ENCODE measurements around the gene LRRC18.

The LRRC18 gene

GRCh38 chr10:48939790-48940325, at the start of gene LRRC18:
TSS of gene LRRC18 (minus strand) at chr10:48939840. CDS start at chr10:48914155, 25,685 bp downstream.
- FAIRE-seq (peak; percentile 23), DNase-seq (ENCODE audit: low spot score) (no peak)

GRCh38 chr10:48985621-48986158, 46.0 kb upstream of the LRRC18 start:
- FAIRE-seq = no peak
- DNase-seq (ENCODE audit: low spot score) = no peak

GRCh38 chr10:48983648-48984351, 44.2 kb upstream of the LRRC18 start:
- FAIRE-seq (no peak), DNase-seq (ENCODE audit: low spot score) (no peak)

- DNase-seq (ENCODE audit: low spot score) (no peak), FAIRE-seq (no peak)
Measured at GRCh38 chr10:48982584-48982983, 42.9 kb upstream of the LRRC18 start.

- DNase-seq (ENCODE audit: low spot score) (peak; percentile 73), FAIRE-seq (no peak)
Measured at GRCh38 chr10:48981310-48981907, 41.8 kb upstream of the LRRC18 start.

GRCh38 chr10:48978318-48978717, 38.7 kb upstream of the LRRC18 start:
- no peak for DNase-seq (ENCODE audit: low spot score)
- FAIRE-seq = no peak

GRCh38 chr10:48976196-48976595, 36.6 kb upstream of the LRRC18 start:
- DNase-seq (ENCODE audit: low spot score) = no peak
- no peak for FAIRE-seq

GRCh38 chr10:48974510-48975156, 35.0 kb upstream of the LRRC18 start:
- no peak for FAIRE-seq
- no peak for DNase-seq (ENCODE audit: low spot score)

GRCh38 chr10:48973065-48973464, 33.4 kb upstream of the LRRC18 start:
- no peak for FAIRE-seq
- DNase-seq (ENCODE audit: low spot score) = no peak

- DNase-seq (ENCODE audit: low spot score) (no peak), FAIRE-seq (no peak)
Measured at GRCh38 chr10:48970654-48971053, 31.0 kb upstream of the LRRC18 start.

GRCh38 chr10:48970046-48970445, 30.4 kb upstream of the LRRC18 start:
- no peak for DNase-seq (ENCODE audit: low spot score)
- peak; percentile 27 for FAIRE-seq

GRCh38 chr10:48968036-48968435, 28.4 kb upstream of the LRRC18 start:
- FAIRE-seq (no peak), DNase-seq (ENCODE audit: low spot score) (no peak)

GRCh38 chr10:48965460-48965859, 25.8 kb upstream of the LRRC18 start:
- DNase-seq (ENCODE audit: low spot score) (no peak), FAIRE-seq (no peak)

GRCh38 chr10:48964038-48964437, 24.4 kb upstream of the LRRC18 start:
- FAIRE-seq = no peak
- DNase-seq (ENCODE audit: low spot score) = no peak

GRCh38 chr10:48958598-48959190, 19.1 kb upstream of the LRRC18 start:
- FAIRE-seq (no peak), DNase-seq (ENCODE audit: low spot score) (no peak)

- FAIRE-seq (no peak), DNase-seq (ENCODE audit: low spot score) (no peak)
Measured at GRCh38 chr10:48957361-48958151, 17.9 kb upstream of the LRRC18 start.

- DNase-seq (ENCODE audit: low spot score) (no peak), FAIRE-seq (no peak)
Measured at GRCh38 chr10:48951707-48952106, 12.1 kb upstream of the LRRC18 start.

GRCh38 chr10:48948470-48949037, 8.9 kb upstream of the LRRC18 start:
- no peak for DNase-seq (ENCODE audit: low spot score)
- no peak for FAIRE-seq

GRCh38 chr10:48947690-48948469, 8.2 kb upstream of the LRRC18 start:
- FAIRE-seq = no peak
- DNase-seq (ENCODE audit: low spot score) = no peak

Data from urothelium cell line (cell line).